ENCODE data around the gene SHC4.

Gene SHC4

GRCh38 chr15:48877630-48878595, 85.8 kb downstream of the SHC4 start, which contains the start of gene EID1:
Gene EID1 (plus strand): TSS chr15:48878134. CDS start chr15:48878177, 43 bp downstream.
- Histone ChIP-seq H3K27ac (peak within 1 kb of the TSS; percentile 62), H3K4me3 (ENCODE audit: low read depth, low read length) (peak within 1 kb of the TSS; percentile 92), H3K27me3 (replicated peaks) (no peaks in the 10 kb centered on the region), H3K36me3 (replicated peaks) (no peaks in the 10 kb centered on the region)
- TF ChIP-seq CTCF (IDR thresholded peaks at IDR 0.05; ENCODE audit: low read depth, low read length, missing control alignments), result peak; percentile 8
- in situ Hi-C loops (cut with HindIII; ENCODE audit: low pct_ligation_motif_present, low sequenced_read_pairs), result no loop called here
- peak; percentile 93 for DNase-seq

GRCh38 chr15:48876057-48876456, 87.7 kb downstream of the SHC4 start:
- no peak overlapping the region for H3K4me3 ChIP-seq (ENCODE audit: low read depth, low read length)
- TF ChIP-seq CTCF (IDR thresholded peaks at IDR 0.05; ENCODE audit: low read depth, low read length, missing control alignments), result no peak
- no peaks in the 10 kb centered on the region for H3K36me3 ChIP-seq (replicated peaks)
- in situ Hi-C loops (cut with HindIII; ENCODE audit: low pct_ligation_motif_present, low sequenced_read_pairs), result no loop called here
- DNase-seq, result no peak
- H3K27me3 ChIP-seq (replicated peaks), result no peaks in the 10 kb centered on the region
- H3K27ac ChIP-seq, result no peak overlapping the region

- no peaks in the 10 kb centered on the region for H3K27me3 ChIP-seq (replicated peaks)
- no peaks in the 10 kb centered on the region for H3K36me3 ChIP-seq (replicated peaks)
- in situ Hi-C loops (cut with HindIII; ENCODE audit: low pct_ligation_motif_present, low sequenced_read_pairs), result no loop called here
- DNase-seq, result no peak
- no peak overlapping the region for H3K4me3 ChIP-seq (ENCODE audit: low read depth, low read length)
- H3K27ac ChIP-seq, result no peak overlapping the region
- no peak for TF ChIP-seq CTCF (IDR thresholded peaks at IDR 0.05; ENCODE audit: low read depth, low read length, missing control alignments)
Measured at GRCh38 chr15:48875241-48875960, 88.3 kb downstream of the SHC4 start.

GRCh38 chr15:48872632-48873031, 91.1 kb downstream of the SHC4 start:
- Histone ChIP-seq H3K4me3 (ENCODE audit: low read depth, low read length) (no peak overlapping the region), H3K27me3 (replicated peaks) (no peaks in the 10 kb centered on the region), H3K27ac (no peak overlapping the region), H3K36me3 (replicated peaks) (no peaks in the 10 kb centered on the region)
- no peak for DNase-seq
- TF ChIP-seq CTCF (IDR thresholded peaks at IDR 0.05; ENCODE audit: low read depth, low read length, missing control alignments), result no peak
- in situ Hi-C loops (cut with HindIII; ENCODE audit: low pct_ligation_motif_present, low sequenced_read_pairs), result no loop called here

DNA sequence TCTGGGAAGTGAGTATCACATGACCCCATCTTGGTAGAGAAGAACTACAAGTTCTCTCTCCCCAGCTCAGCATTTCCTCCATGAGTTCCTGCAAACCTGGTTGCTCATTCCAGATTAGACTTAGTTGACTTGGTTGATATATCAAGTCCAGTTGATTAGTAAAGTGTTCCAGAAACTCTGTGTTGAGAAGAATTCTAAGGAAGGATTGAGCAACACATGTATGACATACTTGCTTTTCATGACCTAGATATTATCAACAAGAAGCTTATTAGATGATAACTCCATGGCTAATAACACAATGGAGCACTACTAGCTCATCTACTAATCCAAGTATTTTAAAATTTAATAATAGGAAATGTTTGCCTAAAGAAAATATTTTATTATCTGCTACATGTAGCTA, 92.2 kb downstream of the SHC4 start:
- TF ChIP-seq CTCF (IDR thresholded peaks at IDR 0.05; ENCODE audit: low read depth, low read length, missing control alignments), result no peak
- H3K27me3 ChIP-seq (replicated peaks), result no peaks in the 10 kb centered on the region
- H3K36me3 ChIP-seq (replicated peaks), result no peaks in the 10 kb centered on the region
- no peak for DNase-seq
- H3K4me3 ChIP-seq (ENCODE audit: low read depth, low read length), result no peak overlapping the region
- H3K27ac ChIP-seq, result no peak overlapping the region
- in situ Hi-C loops (cut with HindIII; ENCODE audit: low pct_ligation_motif_present, low sequenced_read_pairs), result no loop called here
